ENCODE measurements around the gene MYO5C. TPM values are rescaled to one million over a fixed set of nuclear protein-coding genes. Genes with fewer than 3 reads are reported as not detected.

The MYO5C gene
- polyA plus RNA-seq, 1 donor (not counting 4 experiments of a cell fraction or from before 2014, with no cell fraction given): 0.16 TPM

DNA sequence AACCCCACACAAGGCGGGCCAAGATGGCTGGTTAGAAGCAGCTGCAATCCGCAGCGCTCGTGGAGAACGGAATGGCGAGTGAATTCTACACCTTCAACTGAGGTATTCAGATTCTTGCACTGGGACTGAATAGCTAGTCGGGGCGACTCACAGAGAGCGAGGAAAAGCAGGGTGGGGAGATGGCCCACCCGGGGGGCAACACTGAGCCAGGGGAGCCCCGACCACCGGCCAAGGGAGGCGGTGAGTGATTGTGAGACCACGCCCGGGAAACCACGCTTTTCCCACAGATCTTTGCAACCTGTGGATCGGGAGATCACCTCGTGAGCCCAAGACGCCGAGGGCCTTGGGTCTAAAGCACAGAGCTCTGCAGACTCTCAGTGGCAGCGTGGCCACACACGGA is 132.7 kb downstream of the MYO5C start:
- H3K4me1 ChIP-seq (ENCODE audit: control insufficient read depth, extremely low read depth, insufficient read depth, low read length): no peaks in the 10 kb centered on the region
- H3K9me1 ChIP-seq (ENCODE audit: control insufficient read depth, extremely low read depth, insufficient read depth, low read length): no peaks in the 10 kb centered on the region
- dilution Hi-C loops (cut with MboI; ENCODE audit: extremely low pct_ligation_motif_present, low sequenced_read_pairs): no loop called here
- no peak overlapping the region for H3K4me3 ChIP-seq (ENCODE audit: control insufficient read depth in 2 of 3, extremely low read depth in 1 of 3, insufficient read depth in 2 of 3, low read depth in 1 of 3, low read length in 3 of 3)
- no peak overlapping the region for H2AFZ ChIP-seq (ENCODE audit: control insufficient read depth, low read length)
- no peak overlapping the region for H3K9ac ChIP-seq (ENCODE audit: control insufficient read depth, extremely low read depth, insufficient read depth, low read length)
- H3K27ac ChIP-seq (ENCODE audit: control insufficient read depth, insufficient read depth, low read length): no peak overlapping the region
- H4K20me1 ChIP-seq (ENCODE audit: control insufficient read depth, extremely low read depth, insufficient read depth, low read length): no peaks in the 10 kb centered on the region
- no peaks in the 10 kb centered on the region for H3K79me2 ChIP-seq (ENCODE audit: control insufficient read depth, insufficient read depth, low read length)
- no peaks in the 10 kb centered on the region for H3K27me3 ChIP-seq (ENCODE audit: control insufficient read depth, extremely low read depth, insufficient read depth, low read length)
- H3K36me3 ChIP-seq (ENCODE audit: control insufficient read depth in 2 of 2, extremely low read depth in 1 of 2, insufficient read depth in 2 of 2, low read length in 2 of 2): peaks cover 4 to 8% of the 10 kb centered on the region in 2 experiments
- no peak overlapping the region for H3K4me2 ChIP-seq (ENCODE audit: control insufficient read depth, extremely low read depth, insufficient read depth, low read depth, low read length)
- FAIRE-seq: no peak
- DNase-seq (ENCODE audit: low read depth, low spot score): no peak
- no peak for TF ChIP-seq EZH2 (IDR thresholded peaks at IDR 0.05; ENCODE audit: low read length)
- TF ChIP-seq, protein P1, sequence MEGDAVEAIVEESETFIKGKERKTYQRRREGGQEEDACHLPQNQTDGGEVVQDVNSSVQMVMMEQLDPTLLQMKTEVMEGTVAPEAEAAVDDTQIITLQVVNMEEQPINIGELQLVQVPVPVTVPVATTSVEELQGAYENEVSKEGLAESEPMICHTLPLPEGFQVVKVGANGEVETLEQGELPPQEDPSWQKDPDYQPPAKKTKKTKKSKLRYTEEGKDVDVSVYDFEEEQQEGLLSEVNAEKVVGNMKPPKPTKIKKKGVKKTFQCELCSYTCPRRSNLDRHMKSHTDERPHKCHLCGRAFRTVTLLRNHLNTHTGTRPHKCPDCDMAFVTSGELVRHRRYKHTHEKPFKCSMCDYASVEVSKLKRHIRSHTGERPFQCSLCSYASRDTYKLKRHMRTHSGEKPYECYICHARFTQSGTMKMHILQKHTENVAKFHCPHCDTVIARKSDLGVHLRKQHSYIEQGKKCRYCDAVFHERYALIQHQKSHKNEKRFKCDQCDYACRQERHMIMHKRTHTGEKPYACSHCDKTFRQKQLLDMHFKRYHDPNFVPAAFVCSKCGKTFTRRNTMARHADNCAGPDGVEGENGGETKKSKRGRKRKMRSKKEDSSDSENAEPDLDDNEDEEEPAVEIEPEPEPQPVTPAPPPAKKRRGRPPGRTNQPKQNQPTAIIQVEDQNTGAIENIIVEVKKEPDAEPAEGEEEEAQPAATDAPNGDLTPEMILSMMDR (optimal IDR thresholded peaks at IDR 0.05 in 1 of 3, IDR thresholded peaks at IDR 0.05 in 1 of 3, conservative IDR thresholded peaks at IDR 0.05 in 1 of 3; ENCODE audit: extremely low read depth in 1 of 3, insufficient read depth in 2 of 3, low read length in 3 of 3): no peak
- H3K9me3 ChIP-seq (ENCODE audit: control insufficient read depth, low read depth, low read length): no peaks in the 10 kb centered on the region

DNA sequence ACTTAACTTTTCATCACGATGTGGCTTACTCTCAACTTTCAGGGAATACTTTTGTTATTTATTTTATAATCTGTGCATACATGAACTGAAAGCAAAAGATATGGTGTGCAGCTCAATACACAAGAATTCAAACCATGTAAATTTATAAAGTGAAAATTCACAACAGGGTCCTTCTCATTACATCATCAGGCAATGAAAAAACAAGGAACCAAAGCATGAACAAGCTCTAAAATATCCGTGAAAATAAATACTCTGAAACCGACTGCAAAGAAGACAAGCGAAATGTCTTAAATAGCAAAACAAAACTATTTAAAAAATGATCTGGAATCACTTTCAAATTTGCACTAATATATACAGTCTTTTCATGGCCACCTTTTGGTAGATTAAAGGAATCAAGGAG is 133.3 kb downstream of the MYO5C start:
- Histone ChIP-seq H3K4me3 (ENCODE audit: control insufficient read depth in 2 of 3, extremely low read depth in 1 of 3, insufficient read depth in 2 of 3, low read depth in 1 of 3, low read length in 3 of 3) (no peak overlapping the region), H3K9me3 (ENCODE audit: control insufficient read depth, low read depth, low read length) (no peaks in the 10 kb centered on the region), H4K20me1 (ENCODE audit: control insufficient read depth, extremely low read depth, insufficient read depth, low read length) (no peaks in the 10 kb centered on the region), H3K9ac (ENCODE audit: control insufficient read depth, extremely low read depth, insufficient read depth, low read length) (no peak overlapping the region), H2AFZ (ENCODE audit: control insufficient read depth, low read length) (no peak overlapping the region), H3K27ac (ENCODE audit: control insufficient read depth, insufficient read depth, low read length) (no peak overlapping the region), H3K27me3 (ENCODE audit: control insufficient read depth, extremely low read depth, insufficient read depth, low read length) (no peaks in the 10 kb centered on the region), H3K79me2 (ENCODE audit: control insufficient read depth, insufficient read depth, low read length) (no peaks in the 10 kb centered on the region), H3K36me3 (ENCODE audit: control insufficient read depth in 2 of 2, extremely low read depth in 1 of 2, insufficient read depth in 2 of 2, low read length in 2 of 2) (peaks cover 4 to 8% of the 10 kb centered on the region in 2 experiments), H3K4me1 (ENCODE audit: control insufficient read depth, extremely low read depth, insufficient read depth, low read length) (no peaks in the 10 kb centered on the region), H3K9me1 (ENCODE audit: control insufficient read depth, extremely low read depth, insufficient read depth, low read length) (no peaks in the 10 kb centered on the region), H3K4me2 (ENCODE audit: control insufficient read depth, extremely low read depth, insufficient read depth, low read depth, low read length) (no peak overlapping the region)
- DNase-seq (ENCODE audit: low read depth, low spot score) (no peak), FAIRE-seq (no peak)
- dilution Hi-C loops (cut with MboI; ENCODE audit: extremely low pct_ligation_motif_present, low sequenced_read_pairs): no loop called here
- TF ChIP-seq, protein P1 (optimal IDR thresholded peaks at IDR 0.05 in 1 of 3, IDR thresholded peaks at IDR 0.05 in 1 of 3, conservative IDR thresholded peaks at IDR 0.05 in 1 of 3; ENCODE audit: extremely low read depth in 1 of 3, insufficient read depth in 2 of 3, low read length in 3 of 3): no peak
- TF ChIP-seq EZH2 (IDR thresholded peaks at IDR 0.05; ENCODE audit: low read length): no peak

All from keratinocyte (primary cell).